Esophagus squamous epithelium (tissue), 5 donors: Measurements from ENCODE around the gene CDHR2. TPM values are rescaled to one million over a fixed set of nuclear protein-coding genes. Genes with fewer than 3 reads are reported as not detected.

Source experiments
- DNase-seq: peaks from one replicate; lab custom pipeline; 2025; lab: John Stamatoyannopoulos, UW
- H3K27ac ChIP-seq, 4 donors: fragments of 200-600 bp; sonication (generic); one replicate each; pipeline ENCODE4 v1.5.1; 2016 to 2019; ENCODE audit warnings: mild to moderate bottlenecking in 1 of 4
- H3K27me3 ChIP-seq, 4 donors: fragments of 200-600 bp; sonication (generic); 1 replicate in 3 of 4; 2 replicates in 1 of 4; pipeline versions ENCODE4 v1.5.1 to v1.6.0; 2017 to 2021; ENCODE audit warnings: antibody characterized with exemption in 1 of 4
- H3K36me3 ChIP-seq, 3 donors: fragments of 200-600 bp; sonication (generic); one replicate each; pipeline ENCODE4 v1.5.1; 2016 to 2019
- H3K4me1 ChIP-seq, 3 donors: fragments of 200-600 bp; sonication (generic); one replicate each; pipeline ENCODE4 v1.5.1; 2017 to 2019
- H3K4me3 ChIP-seq, 4 donors: fragments of 200-600 bp; sonication (generic); 1 replicate in 3 of 4; 2 replicates in 1 of 4; pipeline ENCODE4 v1.5.1; 2016 to 2019; ENCODE audit warnings: mild to moderate bottlenecking in 2 of 4, moderate library complexity in 1 of 4
- H3K9me3 ChIP-seq, 3 donors: fragments of 200-600 bp; sonication (generic); one replicate each; pipeline ENCODE4 v1.5.1; 2016 to 2019
- CTCF ChIP-seq, 6 experiments: fragments of 450-650 bp in 4 of 6; fragments of 200-600 bp in 2 of 6; sonication (generic) in 2 of 6; IDR thresholded peaks; one replicate each; pipeline ENCODE4 v1.5.1; 2016 to 2019; ENCODE audit warnings: antibody characterized with exemption in 6 of 6, mild to moderate bottlenecking in 4 of 6, moderate library complexity in 4 of 6
- POLR2A ChIP-seq, 4 donors: fragments of 450-650 bp; IDR thresholded peaks; one replicate each; pipeline ENCODE4 v1.6.1; 2017; ENCODE audit warnings: antibody characterized with exemption in 4 of 4, mild to moderate bottlenecking in 4 of 4, moderate library complexity in 3 of 4
- WGBS, 2 donors: methylation state at CpG; one replicate each; pipeline ENCODE4 v1.1.5; 2018; 5-methylcytosine and 5-hydroxymethylcytosine counted together
- intact Hi-C: fragments of 100-400 bp; cut with DNase I; formaldehyde crosslinking; loops from one replicate; pipeline ENCODE4 v1.15.0; 2022
- total RNA-seq, 4 donors: library from RNA; depleted of rRNA; stranded (reverse); fragments of >200 nt; gene quantifications; one replicate each; pipeline ENCODE4 v1.1.0, GENCODE V29; 2016
- donor health status: DM: yes; HTN: yes; CAD: no.

Gene CDHR2
- total RNA-seq, 4 donors from 2014 or later: under 0.01 TPM; not detected in 3

GRCh38 chr5:176606032-176606431 lies 56.9 kb downstream of the CDHR2 start:
- Histone ChIP-seq H3K4me3 (no peak overlapping the region), H3K36me3 (no peaks in the 10 kb centered on the region), H3K9me3 (no peaks in the 10 kb centered on the region), H3K27ac (no peak overlapping the region), H3K27me3 (peaks cover 0 to 35% (median 0%) of the 10 kb centered on the region in 4 donors), H3K4me1 (peaks cover 11 to 19% (median 13%) of the 10 kb centered on the region in 3 donors)
- DNase-seq: no peak
- 80 to 100% methylated on average over 1 to 3 of the region's 3 CpGs for WGBS, 2 donors
- intact Hi-C loops: no loop called here
- TF ChIP-seq CTCF (IDR thresholded peaks at IDR 0.05) (no peak), POLR2A (IDR thresholded peaks at IDR 0.05) (no peak)

- Histone ChIP-seq H3K27ac (no peak overlapping the region), H3K4me1 (peaks cover 11 to 19% (median 13%) of the 10 kb centered on the region in 3 donors), H3K36me3 (no peaks in the 10 kb centered on the region), H3K27me3 (peaks cover 0 to 38% (median 0%) of the 10 kb centered on the region in 4 donors), H3K9me3 (no peaks in the 10 kb centered on the region), H3K4me3 (no peak overlapping the region)
- DNase-seq: no peak
- TF ChIP-seq CTCF (IDR thresholded peaks at IDR 0.05) (no peak), POLR2A (IDR thresholded peaks at IDR 0.05) (no peak)
- intact Hi-C loops: no loop called here
- 73 to 90% methylated on average over 2 to 3 of the region's 3 CpGs for WGBS, 2 donors
Measured at GRCh38 chr5:176606875-176607274, 57.7 kb downstream of the CDHR2 start.

- no peaks in the 10 kb centered on the region for H3K9me3 ChIP-seq
- TF ChIP-seq CTCF (IDR thresholded peaks at IDR 0.05) (no peak), POLR2A (IDR thresholded peaks at IDR 0.05) (no peak)
- no peak for DNase-seq
- WGBS, 2 donors: 80% methylated on average over 1 of the region's 4 CpGs; no CpG with 5 or more reads in 1 of the 2 donors
- H3K27ac ChIP-seq: no peak overlapping the region
- no peaks in the 10 kb centered on the region for H3K36me3 ChIP-seq
- intact Hi-C loops: no loop called here
- H3K4me1 ChIP-seq: peaks cover 11 to 19% (median 13%) of the 10 kb centered on the region in 3 donors
- peaks cover 0 to 47% (median 0%) of the 10 kb centered on the region in 4 donors for H3K27me3 ChIP-seq
- no peak overlapping the region for H3K4me3 ChIP-seq
Measured at GRCh38 chr5:176608142-176608705, 59.1 kb downstream of the CDHR2 start.

GRCh38 chr5:176608937-176609723 lies 60.0 kb downstream of the CDHR2 start:
- no peaks in the 10 kb centered on the region for H3K9me3 ChIP-seq
- peaks cover 0 to 54% (median 0%) of the 10 kb centered on the region in 4 donors for H3K27me3 ChIP-seq
- DNase-seq: no peak
- H3K4me1 ChIP-seq: peaks cover 11 to 19% (median 13%) of the 10 kb centered on the region in 3 donors
- H3K27ac ChIP-seq: no peak overlapping the region
- intact Hi-C loops: no loop called here
- WGBS, 2 donors: 38 to 58% methylated on average over 4 to 31 of the region's 46 CpGs
- H3K4me3 ChIP-seq: peak overlapping the region; percentile 60 to 83 (median 63)
- no peak for TF ChIP-seq POLR2A (IDR thresholded peaks at IDR 0.05)
- TF ChIP-seq CTCF (IDR thresholded peaks at IDR 0.05): no peak
- no peaks in the 10 kb centered on the region for H3K36me3 ChIP-seq
